ENCODE data around the gene ARL10. TPM values are rescaled to one million over a fixed set of nuclear protein-coding genes. Genes with fewer than 3 reads are reported as not detected.

Gene ARL10
- 7.9 and 9.6 TPM in 2 replicates for total RNA-seq (2021)
- long read RNA-seq, partial matches to known transcripts, result 0 of 9 reads
- long read RNA-seq, other reads (novel, unspliced or antisense), result 9 of 9 reads

- WGBS (ENCODE audit: extremely low coverage, insufficient read length, low lambda C conversion rate), result no CpG with 5 or more reads among the region's 108 CpGs
- H3T11ph ChIP-seq (ENCODE audit: low read length), result no peak within 1 kb of the TSS
- H2BK20ac ChIP-seq (ENCODE audit: low read depth, low read length, poor library complexity, severe bottlenecking), result no peak within 1 kb of the TSS
- H2BK120ac ChIP-seq (ENCODE audit: low read depth, low read length, poor library complexity, severe bottlenecking), result no peak within 1 kb of the TSS
- no peaks in the 10 kb centered on the region for H3K9me3 ChIP-seq (ENCODE audit: control insufficient read depth, low read depth, low read length)
- H2BK5ac ChIP-seq (ENCODE audit: insufficient read length, low read length), result no peak within 1 kb of the TSS
- Mint-ChIP-seq H3K9me3 (no peaks in the 10 kb centered on the region), H3K27ac (no peak within 1 kb of the TSS), H3K36me3 (ENCODE audit: insufficient read depth in 1 of 3, low read depth in 3 of 3) (peaks cover 9 to 19% (median 12%) of the 10 kb centered on the region in 3 experiments), H3K27me3 (ENCODE audit: low read depth) (peaks cover 55% of the 10 kb centered on the region), H3K4me3 (peak within 1 kb of the TSS; percentile 64 to 82), H3K4me1 (peaks cover 10 to 12% of the 10 kb centered on the region in 2 experiments)
- no peak within 1 kb of the TSS for H2BK12ac ChIP-seq (ENCODE audit: insufficient read length, low read depth, low read length)
- TF ChIP-seq CTCF (conservative IDR thresholded peaks at IDR 0.05), result no peak
- H3K18ac ChIP-seq (ENCODE audit: insufficient read length, low read depth, low read length), result no peak within 1 kb of the TSS
- no peaks in the 10 kb centered on the region for H3K4me1 ChIP-seq (ENCODE audit: insufficient read depth, low read length)
- no peak within 1 kb of the TSS for H2BK15ac ChIP-seq (ENCODE audit: low read depth, low read length)
- no peaks in the 10 kb centered on the region for H4K20me1 ChIP-seq (ENCODE audit: control insufficient read depth, insufficient read depth, insufficient read length)
- no peak within 1 kb of the TSS for H3K27ac ChIP-seq (ENCODE audit: insufficient read length, low read depth, low read length)
- H4K5ac ChIP-seq (ENCODE audit: insufficient read length, low read depth, low read length), result no peak within 1 kb of the TSS
- no peak within 1 kb of the TSS for H2AFZ ChIP-seq (ENCODE audit: low read length)
- peak within 1 kb of the TSS; percentile 79 for H3K4me2 ChIP-seq (ENCODE audit: insufficient read depth, insufficient read length, low read length)
- no peak within 1 kb of the TSS for H2AK5ac ChIP-seq (ENCODE audit: insufficient read length, low read length)
- no peak within 1 kb of the TSS for H3K23ac ChIP-seq (ENCODE audit: insufficient read length, low read depth, low read length)
- peaks cover 2% of the 10 kb centered on the region; the same call in 1 of the 2 replicates for H3K79me2 ChIP-seq (ENCODE audit: insufficient read depth, low read length)
- peak within 1 kb of the TSS; percentile 56 for H3K9ac ChIP-seq (ENCODE audit: extremely low read depth, insufficient read length, low read length)
- peaks cover 11% of the 10 kb centered on the region; the same call in 1 of the 2 replicates for H3K27me3 ChIP-seq (ENCODE audit: insufficient read depth, low read length)
- H4K91ac ChIP-seq (ENCODE audit: insufficient read length, low read depth, low read length), result no peak within 1 kb of the TSS
- no peak within 1 kb of the TSS for H3K56ac ChIP-seq (ENCODE audit: insufficient read length, low read depth, low read length)
- H3K23me2 ChIP-seq (ENCODE audit: insufficient read length, low read depth, low read length, poor library complexity, severe bottlenecking), result peaks cover 23% of the 10 kb centered on the region
- no peaks in the 10 kb centered on the region for H3K79me1 ChIP-seq (ENCODE audit: insufficient read depth, low read depth, low read length, poor library complexity, severe bottlenecking)
- H3K4ac ChIP-seq (ENCODE audit: low read depth, low read length), result no peak within 1 kb of the TSS
- peak within 1 kb of the TSS; percentile 73 for H3K14ac ChIP-seq (ENCODE audit: insufficient read depth, low read length)
- peak; percentile 43 for DNase-seq
- no peak within 1 kb of the TSS for H4K8ac ChIP-seq (replicated peaks; ENCODE audit: insufficient read length, low read depth, low read length)
Observed at GRCh38 chr5:176365351-176366231, at the start of gene ARL10. ARL10 (plus strand) TSS chr5:176365487; CDS start chr5:176365564, 77 bp downstream.

All from H9 (cell line).